ENCODE measurements around the gene FFAR3. TPM values are rescaled to one million over a fixed set of nuclear protein-coding genes. Genes with fewer than 3 reads are reported as not detected.

Gene FFAR3
- total and polyA plus RNA-seq, 2 of the 8 experiments (the other 6 are each of a cell fraction or from before 2014, with no cell fraction given), result not detected

- no peak for TF ChIP-seq TBP (IDR thresholded peaks at IDR 0.05; ENCODE audit: low read depth, low read length)
- no peak for TF ChIP-seq RFX5 (IDR thresholded peaks at IDR 0.05; ENCODE audit: borderline replicate concordance, low read depth, low read length)
- no peak for TF ChIP-seq E2F6 (IDR thresholded peaks at IDR 0.05)
- TF ChIP-seq KDM1A (IDR thresholded peaks at IDR 0.05; ENCODE audit: borderline replicate concordance, low read length), result no peak
Observed at GRCh38 chr19:35311901-35312665, 46.2 kb upstream of the FFAR3 start (continued).

All from H1 (cell line).